Esophagus (tissue), 2 donors: ENCODE results near the gene ATRX. TPM values are rescaled to one million over a fixed set of nuclear protein-coding genes. Genes with fewer than 3 reads are reported as not detected.
"Not testable (repeated sequence)": the region's sequence is repeated elsewhere in the genome, so short reads cannot be mapped to it uniquely, and the experiment has no call there.

Experiments
- H3K27ac ChIP-seq, 2 donors: one replicate each; pipeline ENCODE4 v1.5.1; 2013; ENCODE audit warnings: low read depth in 2 of 2, mild to moderate bottlenecking in 2 of 2, inconsistent platforms in 1 of 2, low read length in 1 of 2, moderate library complexity in 1 of 2
- H3K27me3 ChIP-seq, 2 donors: one replicate each; pipeline ENCODE4 v1.6.1; 2013; ENCODE audit warnings: low read length in 2 of 2, control low read depth in 1 of 2, mild to moderate bottlenecking in 1 of 2; ENCODE audit not compliant: insufficient read depth in 2 of 2, control insufficient read depth in 1 of 2
- H3K36me3 ChIP-seq, 2 donors: one replicate each; pipeline ENCODE4 v1.6.1; 2013; ENCODE audit warnings: low read length in 1 of 2; ENCODE audit not compliant: control insufficient read depth in 2 of 2, insufficient read depth in 2 of 2
- H3K4me1 ChIP-seq, 2 donors: one replicate each; pipeline ENCODE4 v1.6.1; 2013; ENCODE audit warnings: low read length in 1 of 2; ENCODE audit not compliant: control insufficient read depth in 2 of 2, insufficient read depth in 2 of 2
- H3K4me3 ChIP-seq, 2 donors: one replicate each; pipeline ENCODE4 v1.5.1; 2013; ENCODE audit warnings: low read length in 2 of 2, mild to moderate bottlenecking in 2 of 2, low read depth in 1 of 2, moderate library complexity in 1 of 2
- H3K9me3 ChIP-seq, 2 donors: one replicate each; pipeline ENCODE4 v1.6.1; 2013; ENCODE audit warnings: mild to moderate bottlenecking in 2 of 2, low read depth in 1 of 2, low read length in 1 of 2, moderate library complexity in 1 of 2; ENCODE audit not compliant: control insufficient read depth in 2 of 2, insufficient read depth in 1 of 2
- WGBS, 2 donors: extraction: QIAGEN DNeasy Blood & Tissue Kit; methylation state at CpG; one replicate each; pipeline ENCODE4 v1.1.7; 2013; 5-methylcytosine and 5-hydroxymethylcytosine counted together
- polyA plus RNA-seq, 2 donors: library from polyadenylated mRNA; stranded (reverse); fragments of 200-250 nt; gene quantifications; one replicate each; pipeline ENCODE4 v1.2.3, GENCODE V29; 2013
- donor health status: healthy with polysubstance abuse.
- donor health status: Bipolar disorder and iron deficiency.

ATRX gene
- polyA plus RNA-seq, 2 donors = 7.4 to 12.3 TPM

- H3K36me3 ChIP-seq = no peaks in the 10 kb centered on the region
- no peak overlapping the region for H3K4me3 ChIP-seq
- 97 to 100% methylated on average over 1 of the region's 1 CpG for WGBS, 2 donors
- H3K27ac ChIP-seq = no peak overlapping the region
- H3K9me3 ChIP-seq = no peaks in the 10 kb centered on the region
- H3K27me3 ChIP-seq = peaks cover 0 to 2% of the 10 kb centered on the region in 2 donors
- H3K4me1 ChIP-seq = no peaks in the 10 kb centered on the region
Observed at GRCh38 chrX:77597511-77597910, 188.5 kb downstream of the ATRX start.

- no peak overlapping the region for H3K4me3 ChIP-seq
- H3K4me1 ChIP-seq = no peaks in the 10 kb centered on the region
- H3K27me3 ChIP-seq = peaks cover 0 to 2% of the 10 kb centered on the region in 2 donors
- no peaks in the 10 kb centered on the region for H3K9me3 ChIP-seq
- 24 to 45% methylated on average over 1 of the region's 1 CpG for whole genome bisulfite sequencing, 2 donors
- H3K27ac ChIP-seq = no peak overlapping the region
- H3K36me3 ChIP-seq = no peaks in the 10 kb centered on the region
Observed at GRCh38 chrX:77597090-77597489, 188.9 kb downstream of the ATRX start.

- peaks cover 0 to under 1% of the 10 kb centered on the region in 2 donors for H3K27me3 ChIP-seq
- 63 to 68% methylated on average over 4 of the region's 4 CpGs for WGBS, 2 donors
- H3K4me1 ChIP-seq = no peaks in the 10 kb centered on the region
- no peak overlapping the region for H3K27ac ChIP-seq
- no peak overlapping the region for H3K4me3 ChIP-seq
- no peaks in the 10 kb centered on the region for H3K9me3 ChIP-seq
- H3K36me3 ChIP-seq = no peaks in the 10 kb centered on the region
Observed at GRCh38 chrX:77595848-77596247, 190.2 kb downstream of the ATRX start.

DNA sequence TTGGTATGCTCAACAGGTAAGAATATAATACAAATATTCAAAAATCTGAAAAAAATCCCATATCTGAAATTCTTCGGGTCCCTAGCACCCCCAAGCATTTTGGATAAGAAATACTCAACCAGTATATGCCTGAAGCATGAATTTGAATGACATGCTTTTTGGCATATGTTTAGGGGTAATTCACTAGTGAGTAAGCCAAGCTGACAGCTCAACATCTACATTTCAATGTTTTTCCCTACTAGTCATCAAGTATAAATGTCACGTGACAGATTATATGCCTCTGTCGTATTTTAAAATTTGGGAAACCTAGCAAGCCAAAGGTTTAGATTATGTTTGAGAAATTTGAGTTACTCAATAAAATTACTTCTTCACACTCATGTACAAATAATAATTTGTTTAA is 213.7 kb downstream of the ATRX start:
- Histone ChIP-seq H3K27me3 (no peaks in the 10 kb centered on the region), H3K9me3 (no peaks in the 10 kb centered on the region), H3K27ac (no peak overlapping the region), H3K4me1 (no peaks in the 10 kb centered on the region), H3K36me3 (no peaks in the 10 kb centered on the region), H3K4me3 (no peak overlapping the region)
- 68 to 70% methylated on average over 3 of the region's 3 CpGs for WGBS, 2 donors

GRCh38 chrX:77565278-77565677 is 220.7 kb downstream of the ATRX start:
- no peak overlapping the region for H3K4me3 ChIP-seq
- H3K27me3 ChIP-seq = no peaks in the 10 kb centered on the region
- H3K36me3 ChIP-seq = no peaks in the 10 kb centered on the region
- no peak overlapping the region for H3K27ac ChIP-seq
- no peaks in the 10 kb centered on the region for H3K4me1 ChIP-seq
- H3K9me3 ChIP-seq = no peaks in the 10 kb centered on the region
- 64 to 96% methylated on average over 2 of the region's 2 CpGs for WGBS, 2 donors

- Histone ChIP-seq H3K4me1 (no peaks in the 10 kb centered on the region), H3K27me3 (no peaks in the 10 kb centered on the region), H3K9me3 (no peaks in the 10 kb centered on the region), H3K4me3 (no peak overlapping the region), H3K27ac (no peak overlapping the region), H3K36me3 (no peaks in the 10 kb centered on the region)
- 77 to 86% methylated on average over 1 of the region's 1 CpG for WGBS, 2 donors
Observed at GRCh38 chrX:77564823-77565222, 221.2 kb downstream of the ATRX start.

GRCh38 chrX:77561372-77561771 is 224.6 kb downstream of the ATRX start:
- Histone ChIP-seq H3K27ac (no peak overlapping the region), H3K4me1 (no peaks in the 10 kb centered on the region), H3K9me3 (no peaks in the 10 kb centered on the region), H3K4me3 (no peak overlapping the region), H3K27me3 (no peaks in the 10 kb centered on the region), H3K36me3 (no peaks in the 10 kb centered on the region)
- WGBS, 2 donors = 77 to 96% methylated on average over 2 of the region's 2 CpGs

GRCh38 chrX:77556276-77556675 is 229.7 kb downstream of the ATRX start:
- no peaks in the 10 kb centered on the region for H3K9me3 ChIP-seq
- H3K36me3 ChIP-seq = no peaks in the 10 kb centered on the region

GRCh38 chrX:77548751-77549150 is 237.3 kb downstream of the ATRX start:
- Histone ChIP-seq H3K36me3 (no peaks in the 10 kb centered on the region), H3K27me3 (no peaks in the 10 kb centered on the region), H3K4me3 (no peak overlapping the region), H3K4me1 (no peaks in the 10 kb centered on the region), H3K9me3 (no peaks in the 10 kb centered on the region), H3K27ac (no peak overlapping the region)
- 77 to 80% methylated on average over 2 of the region's 2 CpGs for WGBS, 2 donors

More at GRCh38 chrX:77556276-77556675, 229.7 kb downstream of the ATRX start:
- no peaks in the 10 kb centered on the region for H3K4me1 ChIP-seq
- H3K27me3 ChIP-seq = no peaks in the 10 kb centered on the region
- H3K27ac ChIP-seq = no peak overlapping the region
- no peak overlapping the region for H3K4me3 ChIP-seq

DNA sequence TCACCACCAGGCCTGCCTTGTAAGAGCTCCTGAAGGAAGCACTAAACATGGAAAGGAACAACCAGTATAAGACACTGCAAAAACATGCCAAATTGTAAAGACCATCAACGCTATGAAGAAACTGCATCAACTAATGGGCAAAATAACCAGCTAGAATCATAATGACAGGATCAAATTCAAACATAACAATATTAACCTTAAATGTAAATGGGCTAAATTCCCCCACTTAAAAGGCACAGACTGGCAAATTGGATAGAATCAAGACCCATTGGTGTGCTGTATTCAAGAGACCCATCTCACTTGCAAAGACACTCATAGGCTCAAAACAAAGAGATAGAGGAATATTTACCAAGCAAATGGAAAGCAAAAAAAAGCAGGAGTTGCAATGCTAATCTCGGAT is 246.2 kb downstream of the ATRX start:
- H3K4me1 ChIP-seq, H3K4me3 ChIP-seq, H3K9me3 ChIP-seq, H3K36me3 ChIP-seq, H3K27me3 ChIP-seq, H3K27ac ChIP-seq: not testable (repeated sequence)
- 71 to 93% methylated on average over 2 of the region's 2 CpGs for WGBS, 2 donors
